Activated CD8-positive, alpha-beta memory T cell treated with anti-CD3 and anti-CD28 coated beads, Interleukin-2, amount 50 U/mL, for 1 hour (primary cell): ENCODE results near the gene GPR180.
A peak's percentile ranks its signal among the peaks of the same experiment; 100 is the strongest.

Experiments used
- DNase-seq: peaks from one replicate; pipeline ENCODE4 v3.0.0-alpha.2; 2020; ENCODE audit errors: extremely low read depth

Gene GPR180

DNA sequence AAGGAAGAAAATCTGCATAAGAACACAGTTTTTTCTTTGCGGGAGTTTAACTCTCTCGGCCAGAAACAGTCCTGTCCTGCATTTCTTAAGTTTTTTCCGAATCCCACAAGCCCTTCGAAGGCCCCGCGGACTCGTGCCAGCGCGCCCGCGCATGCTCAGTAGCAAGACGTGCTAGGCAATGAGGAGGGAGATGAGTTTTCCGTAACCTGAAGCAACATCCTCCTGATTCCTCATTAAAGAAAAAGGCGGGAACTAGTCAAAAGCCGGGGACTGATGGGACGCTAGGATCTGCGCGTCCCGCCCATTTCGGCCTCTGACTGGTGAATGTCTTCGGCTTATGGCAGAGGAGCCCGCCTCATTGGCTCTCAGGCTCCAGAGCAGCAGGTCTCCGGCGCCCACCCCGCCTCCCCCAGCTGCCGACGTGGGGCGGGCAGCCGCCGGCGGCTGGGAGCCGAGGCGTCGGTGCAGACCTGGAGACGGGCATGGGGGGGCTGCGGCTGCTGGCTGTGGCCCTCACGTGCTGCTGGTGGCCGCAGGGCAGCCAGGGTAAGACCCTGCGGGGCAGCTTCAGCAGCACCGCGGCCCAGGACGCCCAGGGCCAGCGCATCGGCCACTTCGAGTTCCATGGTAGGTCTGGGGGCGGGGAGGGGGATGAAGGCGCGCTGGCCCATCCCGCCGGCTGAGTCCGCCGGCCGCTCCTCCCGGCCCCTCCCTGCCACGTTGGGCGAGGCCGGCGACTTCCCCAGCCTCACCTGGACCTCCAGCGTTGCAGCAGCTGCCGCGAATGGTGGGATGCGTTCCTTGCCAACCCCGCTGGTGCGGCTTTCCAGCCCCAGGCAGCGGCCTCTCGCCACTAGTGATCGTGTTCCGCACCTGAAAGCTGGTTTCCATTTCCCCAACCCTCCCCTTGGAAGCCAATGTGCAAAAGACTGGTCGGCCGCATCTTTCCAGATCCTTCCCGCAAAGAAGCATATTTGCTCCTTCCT lies at the start of gene GPR180:
GPR180 (plus strand) TSS at position 412 of the 986 bp plus-strand sequence; CDS start at position 483, 71 bp downstream.
- peak; percentile 76 for DNase-seq

DNA sequence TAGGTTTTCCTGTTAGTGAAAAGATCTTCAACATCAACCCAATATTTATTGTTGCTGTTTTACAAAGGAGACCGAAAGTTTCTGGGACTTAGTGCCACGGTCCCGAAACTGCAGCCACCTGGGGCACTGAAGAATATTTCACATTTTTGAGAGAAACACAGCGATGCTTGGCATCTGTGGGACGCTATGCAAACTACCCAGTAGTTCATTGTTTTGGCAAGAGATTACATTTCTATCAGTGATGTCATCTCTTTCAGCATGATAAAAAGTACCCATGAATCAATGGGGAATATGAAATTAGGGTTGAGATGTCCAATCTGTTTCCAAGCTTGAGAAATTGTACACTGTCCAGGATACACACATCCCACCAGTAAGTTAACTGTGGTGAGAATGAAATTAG lies 49.6 kb upstream of the GPR180 start:
- no peak for DNase-seq

DNA sequence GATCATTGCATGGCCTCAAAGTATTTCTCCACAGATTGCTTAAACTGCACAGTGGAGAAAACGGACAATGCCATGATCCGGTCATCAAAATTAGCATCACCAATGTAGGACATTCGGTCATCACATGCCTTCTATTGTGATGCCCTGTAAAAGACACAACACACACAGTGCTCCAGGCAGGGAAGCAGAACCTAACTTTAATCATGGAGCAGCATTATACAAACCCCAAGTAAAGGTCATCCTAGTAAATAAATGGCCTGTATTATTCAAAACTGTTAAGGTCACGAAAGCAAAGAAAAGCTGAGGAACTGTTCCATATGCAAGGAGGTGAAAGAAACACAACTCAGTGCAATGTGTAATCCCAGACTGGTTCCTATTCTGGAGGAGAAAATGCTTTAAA lies 47.9 kb upstream of the GPR180 start:
- no peak for DNase-seq

DNA sequence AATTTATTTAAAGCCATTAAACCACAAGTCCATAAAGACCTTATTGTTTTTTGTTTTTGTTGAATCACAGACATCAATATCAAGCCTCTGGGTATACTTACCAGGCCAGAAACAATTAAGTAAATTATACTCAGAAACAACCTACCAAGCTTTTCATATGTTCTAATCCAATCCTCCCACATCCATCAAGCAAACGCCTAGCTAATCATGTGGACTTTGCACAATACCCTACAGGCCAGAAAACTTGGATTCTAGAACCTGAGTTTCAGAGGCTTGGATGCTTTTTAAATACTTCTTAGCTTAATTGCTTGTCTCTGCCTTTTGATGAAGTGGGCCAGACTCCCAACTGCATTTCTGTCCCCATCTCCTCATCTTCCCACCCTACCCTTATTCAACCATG lies 45.6 kb upstream of the GPR180 start:
- DNase-seq, result no peak

DNA sequence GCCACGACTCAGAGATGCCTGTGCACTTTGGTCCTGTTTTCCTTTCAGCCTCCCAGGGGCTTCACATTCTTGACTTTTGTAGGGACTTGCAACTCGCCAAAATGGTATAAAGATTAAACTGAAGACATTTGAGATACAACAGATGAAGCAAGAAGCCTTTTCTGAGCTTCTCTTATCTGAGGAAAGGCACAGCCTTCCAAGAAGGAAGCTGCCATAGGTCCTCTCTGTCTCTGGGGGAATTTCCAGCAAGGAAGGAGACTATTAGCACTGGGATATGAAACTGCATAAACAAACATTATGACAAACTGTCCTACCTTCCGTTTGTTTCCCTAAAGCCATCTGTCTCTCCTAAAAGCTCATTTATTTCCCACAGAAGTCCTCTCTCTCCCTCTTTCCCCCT lies 45.0 kb upstream of the GPR180 start:
- no peak for DNase-seq

DNA sequence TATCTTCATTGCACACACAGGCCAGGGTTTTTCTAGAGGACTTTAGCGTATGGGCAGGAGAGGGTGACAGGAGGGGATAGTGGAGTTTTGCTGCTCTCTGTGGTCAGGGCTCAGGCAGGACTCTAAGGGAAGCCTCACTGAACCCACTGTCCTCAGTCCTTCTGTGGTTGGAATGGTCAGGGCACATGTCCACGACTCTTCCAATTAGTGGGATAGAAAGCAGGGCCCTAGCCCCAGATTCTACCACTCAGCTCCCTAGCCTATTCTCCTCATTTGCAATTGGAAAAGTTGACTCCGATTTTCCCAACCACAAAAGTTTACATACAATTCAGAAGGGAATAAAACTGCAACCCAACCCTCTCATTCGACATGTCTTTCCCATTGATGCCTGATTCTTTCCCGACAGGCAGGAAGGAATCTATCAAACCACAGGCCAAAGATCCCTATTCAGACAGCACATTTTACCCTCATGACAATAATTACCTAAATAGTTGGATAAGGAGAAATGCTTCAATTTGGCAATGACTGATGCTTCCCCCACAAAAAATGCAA lies 43.9 kb upstream of the GPR180 start:
- DNase-seq, result no peak

DNA sequence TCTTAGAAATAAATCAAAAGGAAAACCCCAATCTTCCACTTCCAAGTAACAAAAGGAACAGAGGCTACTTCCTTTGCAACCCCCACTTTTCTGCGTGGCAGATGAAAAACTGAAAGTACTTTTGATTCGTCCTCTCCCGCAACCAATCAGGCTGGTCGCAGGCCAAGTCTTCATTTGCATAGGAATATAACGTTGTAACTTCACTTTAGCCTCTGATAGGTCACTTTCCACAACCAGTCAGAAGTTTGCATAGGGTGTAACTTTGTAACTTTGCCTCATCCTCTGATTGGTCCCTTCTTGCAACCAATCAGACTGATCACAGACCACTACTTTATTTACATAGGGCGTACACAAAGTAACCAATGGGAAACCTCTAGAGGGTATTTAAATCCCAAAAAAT lies 42.9 kb upstream of the GPR180 start:
- no peak for DNase-seq

DNA sequence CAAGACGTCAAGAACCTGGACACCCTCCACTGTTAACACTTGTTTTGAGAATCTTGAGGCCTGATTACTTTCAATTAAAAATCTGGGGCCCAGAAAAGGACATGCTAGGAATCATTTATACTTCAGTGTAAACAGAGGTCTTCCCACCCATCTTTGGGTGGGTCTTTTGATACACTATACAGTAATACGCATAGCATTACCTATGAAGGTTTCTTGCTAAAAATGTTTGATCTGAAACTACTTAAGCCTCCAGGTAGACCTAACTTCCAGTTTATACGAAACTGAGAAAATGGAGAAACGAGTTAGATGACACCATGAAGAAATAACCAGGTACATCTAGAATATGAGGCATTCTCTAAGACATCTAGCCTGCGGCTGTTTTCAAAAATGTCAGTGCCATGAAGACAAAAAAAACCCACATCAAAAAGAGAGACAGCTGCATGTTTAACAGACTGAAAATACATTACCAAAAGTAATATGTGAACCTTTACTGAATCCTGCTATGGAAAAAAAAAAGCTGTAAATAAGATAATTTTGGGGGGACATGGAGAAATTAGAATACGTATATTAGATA lies 42.3 kb upstream of the GPR180 start:
- no peak for DNase-seq

DNA sequence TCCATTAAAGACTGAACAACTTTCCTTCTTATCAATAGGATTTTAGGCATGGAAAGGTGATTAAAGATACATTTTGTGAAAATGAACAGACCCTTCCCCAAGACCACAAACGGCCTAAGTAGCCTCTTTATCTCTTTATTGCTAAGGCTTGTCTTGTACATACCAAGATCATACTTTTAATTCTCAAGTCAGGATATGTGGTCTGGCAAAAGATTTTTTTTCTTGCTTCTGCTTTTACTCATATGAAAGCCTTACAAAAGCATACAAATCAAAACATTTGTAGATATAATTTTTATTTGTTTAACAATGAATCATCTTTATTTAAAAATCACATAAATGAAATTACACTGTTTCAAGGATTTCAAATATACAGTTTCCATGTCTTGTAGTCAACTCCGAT lies 41.5 kb upstream of the GPR180 start:
- no peak for DNase-seq

DNA sequence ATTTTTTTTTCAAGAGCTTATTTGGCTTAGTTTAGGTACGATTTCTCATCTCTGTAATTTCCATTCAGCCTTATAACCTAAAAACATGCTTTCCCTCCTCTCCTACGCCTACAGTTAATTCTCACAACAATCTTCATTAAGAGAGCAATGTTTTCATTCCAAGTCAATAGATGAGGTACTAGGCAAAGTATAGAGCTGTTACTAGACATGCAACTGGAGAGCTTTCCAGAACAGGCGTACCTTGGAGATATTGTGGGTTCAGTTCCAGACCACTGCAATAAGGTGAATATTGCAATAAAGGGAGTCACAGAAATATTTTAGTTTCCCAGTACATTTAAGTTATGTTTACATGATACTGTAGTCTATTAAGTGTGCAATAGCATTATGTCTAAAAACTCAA lies 40.5 kb upstream of the GPR180 start:
- no peak for DNase-seq

DNA sequence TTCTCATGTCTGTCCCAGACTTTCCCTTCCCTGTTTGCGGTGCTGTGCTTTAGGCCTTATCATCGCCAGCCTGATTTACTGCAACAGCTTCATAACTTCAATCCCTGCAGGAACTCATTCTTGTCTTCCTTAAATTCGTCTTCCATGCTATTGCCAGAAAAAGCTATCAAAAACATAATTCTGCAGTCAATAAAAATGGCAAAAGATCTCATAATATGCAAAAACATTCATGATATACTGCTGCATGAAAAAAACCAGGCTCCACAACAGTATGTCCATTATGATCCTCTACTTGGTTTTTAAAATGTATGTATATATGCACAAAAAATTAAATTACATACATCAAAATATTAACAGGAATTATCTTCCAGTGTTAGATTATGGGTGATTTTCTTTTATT lies 34.1 kb upstream of the GPR180 start:
- no peak for DNase-seq

DNA sequence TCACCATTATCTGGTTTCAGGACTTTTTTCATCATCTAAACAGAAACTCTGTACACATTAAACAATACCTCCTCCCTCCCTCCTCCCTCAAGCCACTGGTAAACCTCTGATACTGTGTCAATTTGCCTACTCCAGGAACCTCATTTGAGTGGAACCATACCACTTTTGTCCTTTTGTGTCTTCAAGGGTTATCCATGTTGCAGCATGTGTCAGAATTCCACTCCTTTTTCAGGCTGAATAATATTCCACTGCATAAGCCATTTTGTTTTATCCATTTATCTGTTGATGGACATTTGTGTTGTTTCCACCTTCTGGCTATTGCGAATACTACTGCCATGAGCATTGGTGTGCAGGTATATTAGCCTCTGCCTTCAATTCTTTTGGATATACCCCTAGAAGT lies 33.2 kb upstream of the GPR180 start:
- no peak for DNase-seq

DNA sequence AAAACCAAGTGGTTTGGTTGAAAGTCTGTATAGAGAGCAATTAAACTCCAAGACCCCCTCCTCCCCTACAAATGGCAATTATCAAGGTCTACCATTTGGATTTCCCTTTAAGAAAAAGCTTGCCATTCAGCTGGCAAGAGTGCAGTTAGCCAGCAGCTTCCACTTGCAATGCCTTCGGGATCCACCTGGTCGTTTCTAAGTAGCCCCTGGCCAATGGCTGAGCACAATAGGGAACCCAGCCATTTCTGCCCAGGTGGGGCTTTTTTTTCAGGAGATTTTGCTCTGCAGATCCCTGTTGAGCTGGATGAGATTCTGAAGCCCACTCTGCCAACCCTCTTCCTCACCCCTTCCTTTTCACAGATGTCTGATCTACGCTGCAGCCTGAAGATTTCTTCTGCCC lies 32.0 kb upstream of the GPR180 start:
- no peak for DNase-seq

DNA sequence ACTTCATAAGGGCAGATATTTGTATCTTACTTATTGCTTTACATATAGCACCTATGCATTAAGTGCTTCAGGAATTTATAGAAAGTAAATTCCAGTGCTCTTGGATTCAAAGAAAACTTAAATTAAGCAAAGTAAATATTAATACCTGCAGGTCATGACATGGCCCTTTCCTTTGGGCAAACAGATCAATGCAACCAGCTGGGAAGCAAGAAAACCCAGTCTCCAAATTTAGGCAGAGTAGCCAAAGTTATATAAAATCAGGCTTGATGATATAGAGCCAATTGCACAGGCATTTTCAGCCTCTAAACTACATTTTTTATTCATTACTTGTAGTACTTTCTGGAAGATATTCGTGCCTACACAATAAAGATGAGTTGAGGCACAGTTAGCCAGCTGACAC lies 22.6 kb upstream of the GPR180 start:
- no peak for DNase-seq

DNA sequence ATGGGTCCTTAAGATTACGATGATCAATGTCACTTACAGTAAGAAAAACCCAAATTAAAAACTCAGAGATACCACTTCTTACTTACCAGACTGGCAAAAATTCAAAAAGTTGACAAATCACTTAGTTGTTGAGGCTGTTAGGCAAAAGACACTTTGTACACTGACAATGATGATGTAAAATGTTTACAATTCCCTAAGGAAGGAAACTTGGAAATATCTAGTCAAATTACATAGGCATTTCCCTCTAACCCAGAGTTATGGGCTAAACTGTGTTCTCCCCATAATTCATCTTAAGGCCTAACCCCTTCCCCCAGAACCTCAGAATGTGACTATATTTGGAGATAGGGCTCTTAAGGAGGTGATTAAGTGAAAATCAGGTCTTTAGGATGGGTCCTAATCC lies 17.7 kb upstream of the GPR180 start:
- no peak for DNase-seq

DNA sequence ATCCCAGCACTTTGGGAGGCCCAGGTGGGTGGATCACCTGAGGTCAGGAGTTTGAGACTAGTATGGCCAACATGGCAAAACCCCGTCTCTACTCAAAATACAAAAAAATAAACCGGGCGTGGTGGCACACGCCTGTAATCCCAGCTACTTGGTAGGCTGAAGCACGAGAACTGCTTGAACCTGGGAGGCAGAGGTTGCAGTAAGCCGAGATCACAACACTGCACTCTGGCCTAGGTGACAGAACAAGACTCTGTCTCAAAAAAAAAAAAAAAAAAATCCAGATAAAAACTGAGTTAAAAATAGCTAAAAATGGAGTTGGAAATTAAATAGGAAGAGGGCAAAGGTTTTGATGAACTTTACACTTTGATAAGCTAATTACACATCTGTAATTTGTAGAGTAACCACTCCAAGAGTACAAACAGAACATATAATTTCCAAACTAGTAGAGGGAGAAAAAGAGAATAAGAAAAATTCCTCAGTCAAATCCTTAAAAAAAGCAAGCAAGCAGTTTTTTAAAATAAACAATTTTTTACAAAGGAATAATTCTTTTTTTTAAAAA lies 16.0 kb upstream of the GPR180 start:
- DNase-seq, result no peak

DNA sequence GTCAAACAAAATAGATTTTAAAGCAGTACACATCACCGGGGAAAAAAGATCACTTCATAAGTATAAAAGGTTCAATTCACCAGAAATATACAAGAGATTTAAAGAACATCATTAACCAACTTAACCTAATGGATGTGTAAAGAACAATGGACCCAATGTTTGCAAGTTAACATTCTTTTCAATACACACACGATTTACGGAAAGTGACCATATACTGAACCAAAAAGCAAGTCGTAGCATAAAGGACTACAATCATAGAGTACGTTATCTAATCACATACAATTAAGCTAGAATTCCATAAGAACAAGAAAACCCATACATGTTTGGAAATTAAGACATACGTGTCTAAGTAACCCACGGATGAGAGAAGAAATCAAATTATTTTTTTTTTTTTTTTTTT lies 15.3 kb upstream of the GPR180 start:
- no peak for DNase-seq

DNA sequence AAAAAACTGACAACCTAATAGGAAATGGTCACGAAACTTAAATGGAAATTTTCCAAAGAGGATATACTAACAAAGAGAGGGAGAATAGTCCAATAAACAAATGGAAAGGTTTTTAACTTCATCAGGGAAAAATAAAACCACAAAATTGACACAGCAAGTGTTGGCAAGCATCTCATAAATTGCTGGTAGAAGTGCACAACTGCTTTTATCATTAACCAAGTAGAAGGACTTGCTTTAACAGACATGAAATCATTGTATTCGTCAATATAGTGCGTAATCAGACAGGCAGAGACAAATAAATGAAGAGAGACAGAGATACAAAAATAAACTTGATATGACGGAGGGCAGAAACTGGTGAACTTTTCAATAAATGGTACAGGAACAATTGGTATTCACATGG lies 13.1 kb upstream of the GPR180 start:
- no peak for DNase-seq

DNA sequence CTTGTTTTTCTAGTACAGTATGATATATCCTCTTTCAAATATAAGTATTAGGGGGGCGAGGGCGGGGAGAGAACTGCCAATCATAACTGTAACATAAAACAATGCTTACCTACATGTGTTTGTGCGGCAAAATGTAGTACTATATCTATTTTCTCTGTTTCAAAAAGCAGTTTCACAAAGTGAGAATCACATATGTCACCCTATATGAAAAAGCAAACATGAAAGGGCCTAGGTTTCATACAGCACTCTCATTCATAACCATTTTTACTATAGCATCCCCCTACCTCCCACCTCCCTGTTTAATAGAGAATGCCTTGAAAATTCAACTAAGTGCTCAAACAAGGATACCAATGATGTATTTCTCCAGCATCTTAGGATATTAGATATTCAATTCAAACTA lies 10.9 kb upstream of the GPR180 start:
- no peak for DNase-seq

DNA sequence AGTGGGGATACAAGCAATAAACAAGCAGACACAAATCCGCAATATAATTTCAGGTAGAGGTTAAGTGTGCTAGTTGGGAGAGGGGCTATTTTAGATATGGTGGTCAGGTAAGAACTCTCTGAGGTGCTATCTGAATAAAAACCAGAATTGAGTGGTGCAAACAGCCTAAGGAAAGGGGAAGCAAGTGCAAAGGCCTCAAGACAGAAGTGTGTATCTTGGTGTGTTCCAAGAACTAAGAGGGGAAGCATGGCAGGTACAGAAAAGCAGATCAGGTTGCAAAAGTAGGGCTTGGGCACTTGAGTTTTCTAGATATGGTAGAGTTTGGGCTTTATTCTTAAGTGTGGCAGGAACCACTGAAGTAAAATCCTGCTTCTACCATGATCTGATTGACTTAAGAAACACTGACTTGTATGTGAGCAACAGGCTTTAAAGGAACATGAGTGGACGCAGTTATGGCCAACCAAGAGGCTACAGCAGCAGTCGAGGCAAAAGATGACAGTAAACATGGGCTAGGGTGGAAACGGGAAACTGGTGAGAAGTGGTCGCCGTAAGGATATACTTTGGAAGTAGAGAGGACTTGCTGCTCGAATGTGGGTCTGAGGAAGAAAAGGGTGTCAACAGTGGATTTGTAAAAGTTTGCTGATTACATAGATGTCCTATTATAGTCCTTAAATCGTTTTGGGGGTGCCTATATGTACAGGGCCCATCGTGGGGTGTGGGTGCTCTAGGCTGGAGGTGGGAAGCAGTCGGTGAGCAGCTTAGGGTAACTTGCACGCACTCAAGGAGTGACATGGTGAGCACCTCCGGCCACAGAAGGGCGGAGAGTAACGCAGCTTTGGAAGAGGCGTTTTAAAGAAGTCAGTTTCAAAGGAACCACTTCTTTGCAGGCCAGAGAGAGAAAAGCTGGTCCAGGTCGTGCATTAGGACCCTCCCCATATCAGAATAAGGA lies 6.4 kb upstream of the GPR180 start:
- no peak for DNase-seq

DNA sequence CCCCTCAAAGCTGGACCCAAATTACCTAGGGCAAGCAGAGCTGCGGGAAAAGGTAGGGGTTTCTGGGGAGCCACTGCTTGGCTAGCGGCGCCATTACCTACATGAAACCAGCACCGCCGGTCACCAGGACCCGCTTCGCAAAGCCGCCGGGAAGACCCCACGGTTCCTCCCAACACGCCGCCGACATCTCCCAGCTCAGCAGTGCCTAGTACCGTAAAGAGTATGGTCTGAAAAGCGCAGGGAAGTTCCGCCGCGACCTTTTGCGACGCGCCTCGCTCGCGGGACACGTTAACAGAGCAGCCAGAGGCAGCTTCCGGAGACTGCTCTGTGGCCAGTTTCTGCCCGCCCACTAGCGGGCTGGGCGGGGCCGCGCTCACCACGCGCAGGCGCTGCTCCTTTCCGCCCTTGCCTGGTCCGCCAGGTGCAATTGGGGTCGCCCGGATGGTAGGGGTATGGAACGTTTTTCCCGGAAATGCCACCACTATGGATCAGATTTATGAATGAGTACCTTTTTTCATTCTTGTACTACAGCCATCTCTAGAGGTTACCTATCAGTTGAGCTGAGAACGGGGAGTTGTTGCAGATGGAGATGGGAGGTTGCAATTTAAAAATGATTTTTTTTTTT lies 5.6 kb upstream of the GPR180 start, which contains the start of gene TGDS:
TGDS (minus strand) TSS at position 203 of the 625 bp plus-strand sequence; CDS start at position 187, 16 bp downstream.
- peak; percentile 64 for DNase-seq
